Endodermal cell (in vitro differentiated cells): ENCODE data around the gene KLHL3. TPM values are rescaled to one million over a fixed set of nuclear protein-coding genes. Genes with fewer than 3 reads are reported as not detected.

ENCODE experiments used
- DNase-seq: peaks from one replicate; pipeline ENCODE4 v3.0.0-alpha.2; 2017
- H3K27ac ChIP-seq: 2 replicates; pipeline ENCODE4 v1.5.1; 2013; ENCODE audit warnings: mild to moderate bottlenecking, low read depth, low read length, moderate library complexity
- H3K27me3 ChIP-seq: 2 replicates; pipeline ENCODE4 v1.6.1; 2013; ENCODE audit warnings: mild to moderate bottlenecking, low read length, moderate library complexity; ENCODE audit not compliant: insufficient read depth, control insufficient read depth, poor library complexity, severe bottlenecking
- H3K36me3 ChIP-seq: 2 replicates; pipeline ENCODE4 v1.7.0; 2013; ENCODE audit warnings: mild to moderate bottlenecking, low read length, moderate library complexity; ENCODE audit not compliant: control insufficient read depth, insufficient read depth
- H3K4me1 ChIP-seq: one replicate; pipeline ENCODE4 v1.7.0; 2013; ENCODE audit warnings: low read length; ENCODE audit not compliant: control insufficient read depth, insufficient read depth
- H3K4me3 ChIP-seq: 2 replicates; pipeline ENCODE4 v1.5.1; 2013; ENCODE audit warnings: mild to moderate bottlenecking, low read length, moderate library complexity
- H3K9ac ChIP-seq: 2 replicates; pipeline ENCODE4 v1.6.1; 2013; ENCODE audit warnings: mild to moderate bottlenecking, low read length, moderate library complexity; ENCODE audit not compliant: poor library complexity, severe bottlenecking; ENCODE audit errors: extremely low read depth
- H3K9me3 ChIP-seq: 2 replicates; pipeline ENCODE4 v1.6.1; 2013; ENCODE audit warnings: mild to moderate bottlenecking, low read length, moderate library complexity; ENCODE audit not compliant: control insufficient read depth
- H3K27ac Mint-ChIP-seq: 2 replicates; pipeline ENCODE4 v1.8.0; 2020; ENCODE audit warnings: mixed read lengths
- H3K27me3 Mint-ChIP-seq: 2 replicates; pipeline ENCODE4 v1.8.0; 2021; ENCODE audit warnings: mild to moderate bottlenecking, mixed read lengths; ENCODE audit not compliant: insufficient read depth
- H3K36me3 Mint-ChIP-seq: 2 replicates; pipeline ENCODE4 v1.8.0; 2020; ENCODE audit warnings: low read depth, mixed read lengths
- H3K4me1 Mint-ChIP-seq: 2 replicates; pipeline ENCODE4 v1.8.0; 2020; ENCODE audit warnings: mixed read lengths
- H3K4me3 Mint-ChIP-seq: 2 replicates; pipeline ENCODE4 v1.8.0; 2020; ENCODE audit warnings: mild to moderate bottlenecking, moderate library complexity, mixed read lengths
- H3K9me3 Mint-ChIP-seq: 2 replicates; pipeline ENCODE4 v1.8.0; 2020; ENCODE audit warnings: mild to moderate bottlenecking, mixed read lengths
- CTCF ChIP-seq: fragments of 200-600 bp; sonication (generic); conservative IDR thresholded peaks from 2 replicates; pipeline ENCODE4 v1.5.0; 2021; ENCODE audit warnings: antibody characterized with exemption, mild to moderate bottlenecking
- WGBS, 2 experiments: methylation state at CpG; one replicate each; pipeline versions ENCODE4 v1.1.5 to v1.1.7; 2013; ENCODE audit warnings: missing lambda C conversion rate in 2 of 2, mixed read lengths in 1 of 2; ENCODE audit not compliant: insufficient coverage in 1 of 2, insufficient read length in 1 of 2; 5-methylcytosine and 5-hydroxymethylcytosine counted together
- total RNA-seq, 2 donors: library from RNA; stranded (reverse); fragmentation: NEBNext Ultra II Directional in 1 of 2; extraction: Animal tissue kit (Norgen Biotek cat#: 25700) in 1 of 2; gene quantifications; 2 replicates in 1 of 2; 3 replicates in 1 of 2; pipeline ENCODE4 v1.2.1, GENCODE V29; 2021

Gene KLHL3
- total RNA-seq, 2 donors from 2014 or later: 17.5 to 19.4 TPM

- H3K36me3 ChIP-seq: no peaks in the 10 kb centered on the region
- H3K9ac ChIP-seq: no peak overlapping the region
- H3K27me3 Mint-ChIP-seq: no peaks in the 10 kb centered on the region
- H3K27me3 ChIP-seq: no peaks in the 10 kb centered on the region
- TF ChIP-seq CTCF: no peak
- 64% methylated on average over 3 of the region's 3 CpGs; no CpG with 5 or more reads in 1 of the 2 experiments for WGBS, 2 experiments
- no peaks in the 10 kb centered on the region for H3K9me3 ChIP-seq
- peaks cover 3% of the 10 kb centered on the region for H3K4me1 ChIP-seq
- H3K4me1 Mint-ChIP-seq: peaks cover 6% of the 10 kb centered on the region
- no peak overlapping the region for H3K4me3 Mint-ChIP-seq
- no peak for DNase-seq
- no peaks in the 10 kb centered on the region for H3K9me3 Mint-ChIP-seq
- peaks cover 12% of the 10 kb centered on the region for H3K36me3 Mint-ChIP-seq
- no peak overlapping the region for H3K27ac Mint-ChIP-seq
- no peak overlapping the region for H3K27ac ChIP-seq
- H3K4me3 ChIP-seq: no peak overlapping the region
Observed at GRCh38 chr5:137657073-137657472, 78.8 kb downstream of the KLHL3 start.

GRCh38 chr5:137656558-137656957 is 79.3 kb downstream of the KLHL3 start:
- Histone ChIP-seq H3K9me3 (no peaks in the 10 kb centered on the region), H3K4me1 (peaks cover 3% of the 10 kb centered on the region), H3K9ac (no peak overlapping the region), H3K27me3 (no peaks in the 10 kb centered on the region), H3K36me3 (no peaks in the 10 kb centered on the region), H3K27ac (no peak overlapping the region), H3K4me3 (no peak overlapping the region)
- Mint-ChIP-seq H3K4me3 (no peak overlapping the region), H3K27me3 (no peaks in the 10 kb centered on the region), H3K27ac (no peak overlapping the region), H3K9me3 (no peaks in the 10 kb centered on the region), H3K4me1 (peaks cover 6% of the 10 kb centered on the region), H3K36me3 (peaks cover 12% of the 10 kb centered on the region)
- 97 to 100% methylated on average over 2 of the region's 2 CpGs for WGBS, 2 experiments
- TF ChIP-seq CTCF: no peak
- DNase-seq: no peak

GRCh38 chr5:137651022-137651421 is 84.9 kb downstream of the KLHL3 start:
- no peaks in the 10 kb centered on the region for H3K4me1 ChIP-seq

More at GRCh38 chr5:137651022-137651421, 84.9 kb downstream of the KLHL3 start:
- 90 to 92% methylated on average over 3 of the region's 3 CpGs for whole genome bisulfite sequencing, 2 experiments
- no peak overlapping the region for H3K27ac ChIP-seq
- H3K27me3 Mint-ChIP-seq: peaks cover 1% of the 10 kb centered on the region
- H3K9me3 ChIP-seq: peaks cover 3% of the 10 kb centered on the region
- H3K36me3 ChIP-seq: no peaks in the 10 kb centered on the region
- peaks cover 9% of the 10 kb centered on the region for H3K4me1 Mint-ChIP-seq
- no peaks in the 10 kb centered on the region for H3K27me3 ChIP-seq
- DNase-seq: no peak
- no peak overlapping the region for H3K4me3 ChIP-seq
- no peak overlapping the region for H3K27ac Mint-ChIP-seq
- no peak for TF ChIP-seq CTCF
- no peak overlapping the region for H3K9ac ChIP-seq
- no peak overlapping the region for H3K4me3 Mint-ChIP-seq
- H3K36me3 Mint-ChIP-seq: peaks cover 14% of the 10 kb centered on the region
- H3K9me3 Mint-ChIP-seq: peaks cover 3% of the 10 kb centered on the region
